Neuronal stem cell (in vitro differentiated cells): ENCODE results near the gene P4HA2.

Experiments used
- DNase-seq: peaks from one replicate; pipeline ENCODE4 v3.0.0-alpha.2; 2013; ENCODE audit warnings: low spot score
- H2AFZ ChIP-seq: one replicate; pipeline ENCODE4 v1.6.1; 2013; ENCODE audit warnings: mild to moderate bottlenecking, low read length, inconsistent platforms
- H2AK5ac ChIP-seq: 2 replicates; pipeline ENCODE4 v1.6.1; 2013; ENCODE audit warnings: low read depth, mild to moderate bottlenecking, inconsistent platforms, low read length, moderate library complexity, mixed read lengths
- H2BK120ac ChIP-seq: 2 replicates; pipeline ENCODE4 v1.6.1; 2013; ENCODE audit warnings: low read depth, mild to moderate bottlenecking, inconsistent platforms, low read length, moderate library complexity, mixed read lengths
- H2BK12ac ChIP-seq: one replicate; pipeline ENCODE4 v1.6.1; 2013; ENCODE audit warnings: low read length, inconsistent platforms
- H2BK15ac ChIP-seq: 2 replicates; pipeline ENCODE4 v1.6.1; 2013; ENCODE audit warnings: mild to moderate bottlenecking, low read length, inconsistent platforms, mixed read lengths
- H2BK5ac ChIP-seq: one replicate; pipeline ENCODE4 v1.6.1; 2013; ENCODE audit warnings: inconsistent platforms, mild to moderate bottlenecking, low read length, moderate library complexity
- H3K14ac ChIP-seq: one replicate; pipeline ENCODE4 v1.6.1; 2013; ENCODE audit warnings: low read length, inconsistent platforms
- H3K18ac ChIP-seq: 2 replicates; pipeline ENCODE4 v1.6.1; 2013; ENCODE audit warnings: low read length, inconsistent platforms
- H3K23ac ChIP-seq: 2 replicates; pipeline ENCODE4 v1.6.1; 2013; ENCODE audit warnings: low read depth, mild to moderate bottlenecking, mixed read lengths, low read length, inconsistent platforms; ENCODE audit not compliant: poor library complexity
- H3K27ac ChIP-seq: replicated peaks from 3 replicates; pipeline ENCODE4 v1.5.1; 2013; ENCODE audit warnings: low read length, inconsistent platforms
- H3K27me3 ChIP-seq, 3 experiments: 2 replicates each; pipeline ENCODE4 v1.6.1; 2013; ENCODE audit warnings: low read length in 3 of 3, mild to moderate bottlenecking in 2 of 3, inconsistent platforms in 1 of 3, low read depth in 1 of 3, mixed read lengths in 1 of 3, moderate library complexity in 1 of 3; ENCODE audit not compliant: control insufficient read depth in 3 of 3, insufficient read depth in 3 of 3
- H3K36me3 ChIP-seq, 2 donors: replicated peaks in 1 of 2; 2 replicates each; pipeline ENCODE4 v1.6.1; 2013; ENCODE audit warnings: low read length in 2 of 2; ENCODE audit not compliant: control insufficient read depth in 2 of 2, insufficient read depth in 2 of 2
- H3K4ac ChIP-seq: 2 replicates; pipeline ENCODE4 v1.6.1; 2013; ENCODE audit warnings: inconsistent platforms, mild to moderate bottlenecking, low read length, moderate library complexity
- H3K4me1 ChIP-seq, 2 donors: 1 replicate in 1 of 2; 2 replicates in 1 of 2; pipeline ENCODE4 v1.6.1; 2013; ENCODE audit warnings: low read length in 2 of 2, low read depth in 1 of 2; ENCODE audit not compliant: control insufficient read depth in 2 of 2, insufficient read depth in 1 of 2
- H3K4me2 ChIP-seq: one replicate; pipeline ENCODE4 v1.6.1; 2013; ENCODE audit warnings: mild to moderate bottlenecking, low read length, inconsistent platforms; ENCODE audit not compliant: insufficient read depth, poor library complexity, severe bottlenecking
- H3K4me3 ChIP-seq, 2 donors: 2 replicates each; pipeline ENCODE4 v1.5.1; 2013; ENCODE audit warnings: low read length in 2 of 2, mild to moderate bottlenecking in 2 of 2, inconsistent platforms in 1 of 2, moderate library complexity in 1 of 2
- H3K79me1 ChIP-seq: one replicate; pipeline ENCODE4 v1.6.1; 2013; ENCODE audit warnings: low read depth, mild to moderate bottlenecking, inconsistent platforms, low read length, moderate library complexity
- H3K9ac ChIP-seq: one replicate; pipeline ENCODE4 v1.6.1; 2013; ENCODE audit warnings: mild to moderate bottlenecking, low read depth, low read length, inconsistent platforms; ENCODE audit not compliant: poor library complexity
- H3K9me3 ChIP-seq, 2 donors: replicated peaks in 1 of 2; 2 replicates each; pipeline versions ENCODE3 to v1.6.1; 2013; ENCODE audit warnings: low read length in 2 of 2, mild to moderate bottlenecking in 2 of 2, inconsistent platforms in 1 of 2, low read depth in 1 of 2, mixed read lengths in 1 of 2, moderate library complexity in 1 of 2; ENCODE audit not compliant: control insufficient read depth in 2 of 2, insufficient read depth in 1 of 2
- H4K8ac ChIP-seq: one replicate; pipeline ENCODE4 v1.6.1; 2013; ENCODE audit warnings: low read depth, mild to moderate bottlenecking, inconsistent platforms, low read length, moderate library complexity
- H4K91ac ChIP-seq: one replicate; pipeline ENCODE4 v1.6.1; 2013; ENCODE audit warnings: low read length, low read depth, mild to moderate bottlenecking, inconsistent platforms; ENCODE audit not compliant: poor library complexity
- WGBS, 2 donors: extraction: QIAGEN DNeasy Blood & Tissue Kit; methylation state at CpG; one replicate each; pipeline ENCODE4 v1.1.7; 2013; ENCODE audit warnings: missing lambda C conversion rate in 2 of 2, mixed read lengths in 1 of 2; ENCODE audit not compliant: insufficient read length in 2 of 2, insufficient replicate concordance in 1 of 2; ENCODE audit errors: extremely low coverage in 2 of 2; 5-methylcytosine and 5-hydroxymethylcytosine counted together

P4HA2 gene

GRCh38 chr5:132266031-132266835 lies 38.6 kb upstream of the P4HA2 start:
- Histone ChIP-seq H3K9ac (no peak overlapping the region), H3K14ac (peak overlapping the region; percentile 41), H4K8ac (no peak overlapping the region), H2BK5ac (no peak overlapping the region), H3K4me3 (no peak overlapping the region), H3K27me3 (no peaks in the 10 kb centered on the region), H3K36me3 (peaks cover 0 to 9% of the 10 kb centered on the region in 2 donors), H3K9me3 (no peaks in the 10 kb centered on the region), H3K23ac (no peak overlapping the region), H2BK120ac (no peak overlapping the region), H2AK5ac (no peak overlapping the region), H2BK12ac (peak overlapping the region; percentile 43), H3K79me1 (no peaks in the 10 kb centered on the region), H3K4ac (no peak overlapping the region), H2AFZ (no peak overlapping the region), H3K27ac (no peak overlapping the region), H3K4me2 (no peak overlapping the region), H3K18ac (peak overlapping the region; percentile 46), H3K4me1 (peaks cover 4 to 33% of the 10 kb centered on the region in 2 donors), H4K91ac (no peak overlapping the region), H2BK15ac (no peak overlapping the region)
- WGBS, 2 donors = no CpG with 5 or more reads among the region's 7 CpGs
- no peak for DNase-seq

GRCh38 chr5:132265336-132266030 lies 37.8 kb upstream of the P4HA2 start:
- Histone ChIP-seq H2AFZ (no peak overlapping the region), H4K91ac (no peak overlapping the region), H3K4me1 (peaks cover 4 to 37% of the 10 kb centered on the region in 2 donors), H3K4ac (no peak overlapping the region), H3K27ac (no peak overlapping the region), H3K23ac (no peak overlapping the region), H3K9ac (no peak overlapping the region), H4K8ac (no peak overlapping the region), H2BK12ac (no peak overlapping the region), H3K4me2 (no peak overlapping the region), H3K9me3 (no peaks in the 10 kb centered on the region), H2BK120ac (no peak overlapping the region), H3K18ac (peak overlapping the region; percentile 74), H3K36me3 (peaks cover 0 to 9% of the 10 kb centered on the region in 2 donors), H3K4me3 (no peak overlapping the region), H2BK5ac (no peak overlapping the region), H2BK15ac (peak overlapping the region; percentile 24), H2AK5ac (no peak overlapping the region), H3K27me3 (no peaks in the 10 kb centered on the region), H3K79me1 (no peaks in the 10 kb centered on the region), H3K14ac (no peak overlapping the region)
- no CpG with 5 or more reads among the region's 8 CpGs for WGBS, 2 donors
- DNase-seq = no peak

GRCh38 chr5:132264546-132265335 lies 37.1 kb upstream of the P4HA2 start:
- Histone ChIP-seq H4K91ac (no peak overlapping the region), H4K8ac (no peak overlapping the region), H2BK12ac (no peak overlapping the region), H2AFZ (no peak overlapping the region), H3K18ac (no peak overlapping the region), H3K9me3 (no peaks in the 10 kb centered on the region), H2BK120ac (no peak overlapping the region), H2BK15ac (peak overlapping the region; percentile 24), H3K27me3 (no peaks in the 10 kb centered on the region), H3K36me3 (peaks cover 0 to 6% of the 10 kb centered on the region in 2 donors), H3K4me1 (peaks cover 4 to 44% of the 10 kb centered on the region in 2 donors), H2BK5ac (no peak overlapping the region), H3K9ac (no peak overlapping the region), H3K23ac (no peak overlapping the region), H3K27ac (no peak overlapping the region), H3K4me2 (no peak overlapping the region), H3K79me1 (no peaks in the 10 kb centered on the region), H3K4me3 (no peak overlapping the region), H3K4ac (no peak overlapping the region), H2AK5ac (no peak overlapping the region), H3K14ac (no peak overlapping the region)
- WGBS, 2 donors = no CpG with 5 or more reads among the region's 4 CpGs
- no peak for DNase-seq
